AG04450 (cell line): ENCODE data around the gene EGR1. TPM values are rescaled to one million over a fixed set of nuclear protein-coding genes. Genes with fewer than 3 reads are reported as not detected.

Experiments
- CTCF ChIA-PET: fragments of 300-600, 350-600 bp; formaldehyde crosslinking; extraction: SDS; loops from one replicate; lab custom pipeline; 2022; ENCODE audit warnings: antibody characterized with exemption, inconsistent platforms; lab: Charles Lee
- POLR2A ChIA-PET: fragments of 350-600 bp; formaldehyde crosslinking; extraction: SDS; loops from one replicate; lab custom pipeline; 2021; ENCODE audit warnings: antibody characterized with exemption, inconsistent platforms; lab: Yijun Ruan, JAX
- DNase-seq: peaks from one replicate; pipeline ENCODE4 v3.0.0-alpha.2; 2011; ENCODE audit warnings: low read depth, low spot score
- H3K27ac ChIP-seq: one replicate; pipeline ENCODE4 v1.5.1; 2012; ENCODE audit warnings: low read depth, low read length, control low read depth
- H3K27me3 ChIP-seq: one replicate; pipeline ENCODE4 v1.6.0; 2012; ENCODE audit warnings: low read length; ENCODE audit not compliant: control insufficient read depth, insufficient read depth
- H3K4me3 ChIP-seq: 2 replicates; pipeline ENCODE4 v1.5.1; 2011; ENCODE audit warnings: mild to moderate bottlenecking, low read depth, low read length, control low read depth
- H3K9me3 ChIP-seq: 2 replicates; pipeline ENCODE4 v1.5.1; 2012; ENCODE audit warnings: low read length; ENCODE audit not compliant: control insufficient read depth, insufficient read depth
- polyA plus RNA-seq: library from polyadenylated mRNA; depleted of rRNA; stranded (reverse); fragments of >200 nt; gene quantifications from 2 replicates; pipeline ENCODE4 v1.2.3, GENCODE V29; 2011
- TF ChIP-seq, protein P1 (sequence below): IDR thresholded peaks from 2 replicates; pipeline ENCODE4 v1.5.1; 2011; ENCODE audit warnings: low read depth, low read length, control low read depth, inconsistent platforms

Gene EGR1
- polyA plus RNA-seq, 1 experiment = 17.0 TPM

DNA sequence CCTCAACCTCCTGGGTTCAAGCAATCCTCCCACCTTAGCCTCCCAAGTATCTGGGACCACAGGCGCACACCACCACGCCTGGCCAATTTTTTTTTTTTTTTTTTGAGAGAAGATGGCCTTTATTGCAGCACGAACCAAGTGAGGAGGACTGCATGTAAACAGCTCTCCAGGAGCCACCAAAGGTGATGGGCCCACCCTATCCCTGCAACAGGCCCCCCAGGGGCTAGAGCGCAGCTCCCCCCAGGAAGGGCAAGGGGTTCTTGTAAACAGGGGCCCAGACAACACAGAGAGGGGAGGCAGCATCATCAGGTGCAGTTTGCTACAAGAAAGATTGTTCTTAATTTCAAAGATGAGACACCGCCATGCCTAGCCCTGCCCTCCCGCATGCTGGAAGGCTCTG, 12.6 kb upstream of the EGR1 start:
- Histone ChIP-seq H3K27me3 (peaks cover 2% of the 10 kb centered on the region), H3K27ac (no peak overlapping the region), H3K9me3 (no peaks in the 10 kb centered on the region), H3K4me3 (no peak overlapping the region)
- POLR2A ChIA-PET = no interaction called here
- TF ChIP-seq, protein P1, sequence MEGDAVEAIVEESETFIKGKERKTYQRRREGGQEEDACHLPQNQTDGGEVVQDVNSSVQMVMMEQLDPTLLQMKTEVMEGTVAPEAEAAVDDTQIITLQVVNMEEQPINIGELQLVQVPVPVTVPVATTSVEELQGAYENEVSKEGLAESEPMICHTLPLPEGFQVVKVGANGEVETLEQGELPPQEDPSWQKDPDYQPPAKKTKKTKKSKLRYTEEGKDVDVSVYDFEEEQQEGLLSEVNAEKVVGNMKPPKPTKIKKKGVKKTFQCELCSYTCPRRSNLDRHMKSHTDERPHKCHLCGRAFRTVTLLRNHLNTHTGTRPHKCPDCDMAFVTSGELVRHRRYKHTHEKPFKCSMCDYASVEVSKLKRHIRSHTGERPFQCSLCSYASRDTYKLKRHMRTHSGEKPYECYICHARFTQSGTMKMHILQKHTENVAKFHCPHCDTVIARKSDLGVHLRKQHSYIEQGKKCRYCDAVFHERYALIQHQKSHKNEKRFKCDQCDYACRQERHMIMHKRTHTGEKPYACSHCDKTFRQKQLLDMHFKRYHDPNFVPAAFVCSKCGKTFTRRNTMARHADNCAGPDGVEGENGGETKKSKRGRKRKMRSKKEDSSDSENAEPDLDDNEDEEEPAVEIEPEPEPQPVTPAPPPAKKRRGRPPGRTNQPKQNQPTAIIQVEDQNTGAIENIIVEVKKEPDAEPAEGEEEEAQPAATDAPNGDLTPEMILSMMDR = no peak
- DNase-seq = no peak
- CTCF ChIA-PET = interaction anchor here (0.5 to 5.0 kb wide), 4 partner anchors 11 to 1312 kb away, joined by 3 to 86 read pairs (median 6); partner anchors contain the start of gene EGR1

- Histone ChIP-seq H3K9me3 (no peaks in the 10 kb centered on the region), H3K27me3 (peaks cover 2% of the 10 kb centered on the region), H3K4me3 (no peak overlapping the region), H3K27ac (no peak overlapping the region)
- ChIA-PET POLR2A (no interaction called here), CTCF (no interaction called here)
- TF ChIP-seq, protein P1 = no peak
- no peak for DNase-seq
Measured at GRCh38 chr5:138453590-138453989, 11.7 kb upstream of the EGR1 start.

- ChIA-PET CTCF (no interaction called here), POLR2A (no interaction called here)
- Histone ChIP-seq H3K27ac (no peak overlapping the region), H3K9me3 (no peaks in the 10 kb centered on the region), H3K27me3 (peaks cover 2% of the 10 kb centered on the region), H3K4me3 (no peak overlapping the region)
- TF ChIP-seq, protein P1 = no peak
- no peak for DNase-seq
Measured at GRCh38 chr5:138454121-138454520, 11.2 kb upstream of the EGR1 start.

GRCh38 chr5:138455232-138455930, 9.9 kb upstream of the EGR1 start:
- no peaks in the 10 kb centered on the region for H3K9me3 ChIP-seq
- no peak overlapping the region for H3K27ac ChIP-seq
- peaks cover 2% of the 10 kb centered on the region for H3K27me3 ChIP-seq
- CTCF ChIA-PET = interaction anchor here (1.0 to 1.4 kb wide), 2 partner anchors 9 to 48 kb away, joined by 3 to 8 read pairs; partner anchors contain the start of gene EGR1
- no peak for DNase-seq
- TF ChIP-seq, protein P1 = no peak
- POLR2A ChIA-PET = no interaction called here
- H3K4me3 ChIP-seq = no peak overlapping the region

DNA sequence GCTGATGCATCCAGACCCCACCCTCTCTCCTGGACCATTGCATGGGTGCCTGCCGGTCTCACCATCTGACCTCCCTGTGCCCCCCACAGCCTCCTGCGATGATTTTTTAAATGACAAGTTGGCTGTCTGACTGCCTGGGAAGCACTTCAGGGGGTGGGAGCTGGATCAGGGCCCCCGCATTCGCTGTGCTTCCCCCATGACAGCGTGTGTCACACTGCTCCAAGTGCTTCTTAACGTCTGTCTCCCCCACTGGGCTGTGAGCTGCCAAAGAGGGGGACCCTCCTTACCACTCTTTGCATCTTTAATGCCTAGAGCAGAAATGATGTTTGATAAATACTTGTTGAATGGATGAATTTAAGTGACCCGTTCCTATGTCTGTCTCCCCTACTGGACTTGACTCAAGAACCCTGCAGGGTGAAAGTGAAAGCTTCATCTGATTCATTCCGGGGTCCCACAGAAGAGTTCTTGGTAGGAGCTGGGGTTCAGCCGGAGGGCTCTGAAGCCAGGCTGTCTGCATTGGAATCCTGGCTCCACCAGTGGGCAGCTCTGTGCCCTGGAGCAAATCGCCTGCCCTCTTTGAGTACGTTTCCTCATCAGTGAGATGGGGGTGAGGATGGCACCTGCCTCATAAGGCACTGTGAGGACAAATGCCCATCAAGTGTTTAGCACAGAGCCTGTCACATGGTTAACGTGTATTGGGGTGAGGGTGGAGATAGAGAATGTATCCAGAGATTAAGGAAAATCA, 7.6 kb upstream of the EGR1 start:
- ChIA-PET CTCF (interaction anchor here (1.0 to 1.8 kb wide), 3 partner anchors 7 to 46 kb away, joined by 5 to 11 read pairs (median 6); no protein-coding TSS in a partner anchor), POLR2A (no interaction called here)
- Histone ChIP-seq H3K4me3 (no peak overlapping the region), H3K27me3 (peaks cover 2% of the 10 kb centered on the region), H3K27ac (no peak overlapping the region), H3K9me3 (no peaks in the 10 kb centered on the region)
- TF ChIP-seq, protein P1 = no peak
- DNase-seq = no peak
